Measurements from ENCODE around the gene PRPS2. TPM values are rescaled to one million over a fixed set of nuclear protein-coding genes. Genes with fewer than 3 reads are reported as not detected.

The PRPS2 gene
- total RNA-seq: 10 to 100 TPM; 20.6 to 35.5 (median 33.6) TPM

- ATAC-seq: peak; percentile 80
- no CpG with 5 or more reads among the region's 113 CpGs for WGBS, 2 donors (ENCODE audit: low coverage in 1 of 2)
These were observed at the start of gene PRPS2 for GRCh38 chrX:12791257-12792228. PRPS2 (plus strand) TSS chrX:12791412; CDS start chrX:12791498, 86 bp downstream.

GRCh38 chrX:12741416-12741815 lies 49.8 kb upstream of the PRPS2 start:
- Histone ChIP-seq H3K4me3 (no peak overlapping the region), H3K27me3 (no peaks in the 10 kb centered on the region), H3K9me3 (no peaks in the 10 kb centered on the region), H3K27ac (no peak overlapping the region), H3K4me1 (no peaks in the 10 kb centered on the region), H3K36me3 (no peaks in the 10 kb centered on the region)
- TF ChIP-seq POLR2AphosphoS5 (IDR thresholded peaks at IDR 0.05) (no peak), POLR2A (IDR thresholded peaks at IDR 0.05) (no peak), EP300 (IDR thresholded peaks at IDR 0.05) (no peak), CTCF (IDR thresholded peaks at IDR 0.05) (no peak)
- no peak for ATAC-seq
- WGBS, 2 donors (ENCODE audit: low coverage in 1 of 2): 69% methylated on average over 5 of the region's 6 CpGs; no CpG with 5 or more reads in 1 of the 2 donors

More at GRCh38 chrX:12791257-12792228, at the start of gene PRPS2:
- Histone ChIP-seq H3K4me1 (no peaks in the 10 kb centered on the region), H3K9me3 (no peaks in the 10 kb centered on the region), H3K36me3 (no peaks in the 10 kb centered on the region), H3K27ac (peak within 1 kb of the TSS in 3 of 4 donors; percentile 59 to 71 (median 62)), H3K27me3 (no peaks in the 10 kb centered on the region), H3K4me3 (peak within 1 kb of the TSS; percentile 67 to 70)
- peak in 1 of 2 donors; percentile 18 for TF ChIP-seq POLR2A (IDR thresholded peaks at IDR 0.05)
- no peak for TF ChIP-seq CTCF (IDR thresholded peaks at IDR 0.05)
- TF ChIP-seq POLR2AphosphoS5 (IDR thresholded peaks at IDR 0.05): peak; percentile 16

GRCh38 chrX:12747433-12747832 lies 43.8 kb upstream of the PRPS2 start:
- Histone ChIP-seq H3K4me1 (no peaks in the 10 kb centered on the region), H3K36me3 (no peaks in the 10 kb centered on the region), H3K9me3 (no peaks in the 10 kb centered on the region), H3K27ac (no peak overlapping the region), H3K4me3 (no peak overlapping the region), H3K27me3 (no peaks in the 10 kb centered on the region)
- TF ChIP-seq POLR2AphosphoS5 (IDR thresholded peaks at IDR 0.05): no peak
- no peak for TF ChIP-seq CTCF (IDR thresholded peaks at IDR 0.05)
- TF ChIP-seq EP300 (IDR thresholded peaks at IDR 0.05): no peak
- TF ChIP-seq POLR2A (IDR thresholded peaks at IDR 0.05): no peak
- 78% methylated on average over 1 of the region's 1 CpG; no CpG with 5 or more reads in 1 of the 2 donors for WGBS, 2 donors (ENCODE audit: low coverage in 1 of 2)
- ATAC-seq: no peak

GRCh38 chrX:12751887-12752286 lies 39.3 kb upstream of the PRPS2 start:
- H3K9me3 ChIP-seq: no peaks in the 10 kb centered on the region
- no peak for TF ChIP-seq POLR2A (IDR thresholded peaks at IDR 0.05)
- TF ChIP-seq CTCF (IDR thresholded peaks at IDR 0.05): no peak
- TF ChIP-seq EP300 (IDR thresholded peaks at IDR 0.05): no peak
- no peak for TF ChIP-seq POLR2AphosphoS5 (IDR thresholded peaks at IDR 0.05)
- no CpG with 5 or more reads among the region's 1 CpG for WGBS, 2 donors (ENCODE audit: low coverage in 1 of 2)
- no peak for ATAC-seq
- no peaks in the 10 kb centered on the region for H3K4me1 ChIP-seq
- H3K36me3 ChIP-seq: no peaks in the 10 kb centered on the region
- no peaks in the 10 kb centered on the region for H3K27me3 ChIP-seq
- H3K27ac ChIP-seq: no peak overlapping the region
- no peak overlapping the region for H3K4me3 ChIP-seq

Data from gastroesophageal sphincter (tissue), 4 donors.